ENCODE measurements around the gene COX19. TPM values are rescaled to one million over a fixed set of nuclear protein-coding genes. Genes with fewer than 3 reads are reported as not detected.

Gene COX19
- total and polyA plus RNA-seq, 2 experiments from 2014 or later: 11.7 to 12.6 TPM

DNA sequence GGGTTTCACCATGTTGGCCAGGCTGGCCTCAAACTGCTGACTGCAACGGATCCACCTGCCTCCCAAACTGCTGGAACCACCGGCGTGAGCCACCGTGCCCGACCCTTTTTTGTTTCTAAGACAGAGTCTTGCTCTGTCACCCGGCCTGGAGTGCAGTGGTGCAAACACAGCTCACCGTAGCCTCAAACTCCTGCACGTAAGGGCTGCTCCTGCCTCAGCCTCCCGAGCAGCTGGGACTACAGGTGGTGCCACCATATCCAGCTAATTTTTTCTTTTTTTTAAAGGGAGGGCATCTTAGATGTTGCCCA, 57.3 kb downstream of the COX19 start (continued):
- TF ChIP-seq ZNF462 (CRISPR knock-in tag; IDR thresholded peaks at IDR 0.05) (no peak), STAT1 (IDR thresholded peaks at IDR 0.05; ENCODE audit: unreplicated experiment) (no peak), EZH2 (IDR thresholded peaks at IDR 0.05; ENCODE audit: low read depth, unreplicated experiment) (no peak), ZNF331 (CRISPR knock-in tag; IDR thresholded peaks at IDR 0.05; ENCODE audit: low read depth) (no peak)

GRCh38 chr7:917255-918117, 57.9 kb downstream of the COX19 start:
- no peak for ATAC-seq
- H3K36me3 ChIP-seq (ENCODE audit: insufficient read depth): no peaks in the 10 kb centered on the region
- H3K4me3 Mint-ChIP-seq: no peak overlapping the region
- no peaks in the 10 kb centered on the region for H3K36me3 Mint-ChIP-seq (ENCODE audit: low read depth)
- no peaks in the 10 kb centered on the region for H3K79me2 ChIP-seq (replicated peaks; ENCODE audit: insufficient read depth)
- H3K4me2 ChIP-seq: no peak overlapping the region
- no peak overlapping the region for H3K27ac ChIP-seq (ENCODE audit: low read depth)
- H2AFZ ChIP-seq: no peak overlapping the region
- H3K27me3 ChIP-seq (ENCODE audit: insufficient read depth): no peaks in the 10 kb centered on the region
- peaks cover 16% of the 10 kb centered on the region for H3K27me3 Mint-ChIP-seq (ENCODE audit: insufficient read depth, low read depth, poor library complexity)
- DNase-seq (ENCODE audit: low spot score): no peak
- no peak overlapping the region for H3K4me3 ChIP-seq
- no peak overlapping the region for H3K27ac Mint-ChIP-seq
- no peaks in the 10 kb centered on the region for H3K9me3 Mint-ChIP-seq
- no peaks in the 10 kb centered on the region for H3F3A ChIP-seq (replicated peaks; ENCODE audit: low read depth)
- no peaks in the 10 kb centered on the region; the same call in 2 of the 3 replicates for H3K4me1 Mint-ChIP-seq
- H4K20me1 ChIP-seq (replicated peaks; ENCODE audit: insufficient read depth): no peaks in the 10 kb centered on the region
- no peaks in the 10 kb centered on the region for H3K9me2 ChIP-seq (ENCODE audit: insufficient read depth)
- H3K4me1 ChIP-seq (ENCODE audit: insufficient read depth): no peaks in the 10 kb centered on the region
- TF ChIP-seq ZNF114 (CRISPR knock-in tag; IDR thresholded peaks at IDR 0.05) (no peak), JUNB (IDR thresholded peaks at IDR 0.05; ENCODE audit: unreplicated experiment) (no peak), ZNF462 (CRISPR knock-in tag; IDR thresholded peaks at IDR 0.05) (no peak), CTCF (conservative IDR thresholded peaks at IDR 0.05; ENCODE audit: low read depth in 2 of 2) (no peak)
